T-cell (primary cell): ENCODE results near the gene ACOT13. TPM values are rescaled to one million over a fixed set of nuclear protein-coding genes. Genes with fewer than 3 reads are reported as not detected.
"Not testable (repeated sequence)": the region's sequence is repeated elsewhere in the genome, so short reads cannot be mapped to it uniquely, and the experiment has no call there.

Experiments used
- ATAC-seq, 4 experiments: fragments of 200-7000 bp in 3 of 4; fragments of 150-1000 bp in 1 of 4; cut with Tn5 transposase; replicated peaks in 1 of 4; 1 replicate in 3 of 4; 2 replicates in 1 of 4; pipeline ENCODE4 v1.10.0; 2021; ENCODE audit warnings: moderate library complexity in 3 of 4, mild to moderate bottlenecking in 2 of 4, moderate number of reproducible peaks in 1 of 4
- CTCF ChIA-PET, 2 donors: fragments of 300-600 bp; sonication (Branson Sonifier 250); formaldehyde crosslinking; loops; one replicate each; lab custom pipeline; 2022; ENCODE audit warnings: antibody characterized with exemption in 2 of 2; lab: Charles Lee
- POLR2A ChIA-PET, 2 donors: fragments of 300-600 bp; sonication (Branson Sonifier 250); formaldehyde crosslinking; loops; one replicate each; lab custom pipeline; 2022; ENCODE audit warnings: antibody characterized with exemption in 2 of 2; lab: Charles Lee
- DNase-seq, 35 experiments: peaks; one replicate each; pipeline versions ENCODE4 v3.0.0 to v3.0.0-alpha.2; 2013 to 2023
- H3K27ac ChIP-seq: one replicate; pipeline ENCODE4 v1.5.1; 2013; ENCODE audit warnings: low read length
- H3K27me3 ChIP-seq, 2 experiments: replicated peaks in 1 of 2; 1 replicate in 1 of 2; 2 replicates in 1 of 2; pipeline versions ENCODE4 v1.6.1 to v1.7.0; 2013; ENCODE audit warnings: low read length in 1 of 2, mixed read lengths in 1 of 2; ENCODE audit not compliant: control insufficient read depth in 2 of 2, insufficient read depth in 2 of 2; ENCODE audit errors: extremely low read depth in 1 of 2
- H3K36me3 ChIP-seq, 2 donors: 1 replicate in 1 of 2; 2 replicates in 1 of 2; pipeline versions ENCODE4 v1.6.1 to v1.7.0; 2013; ENCODE audit warnings: low read length in 1 of 2; ENCODE audit not compliant: control insufficient read depth in 2 of 2, insufficient read depth in 1 of 2; ENCODE audit errors: extremely low read depth in 1 of 2
- H3K4me1 ChIP-seq, 2 experiments: 1 replicate in 1 of 2; 2 replicates in 1 of 2; pipeline versions ENCODE4 v1.6.1 to v1.7.0; 2013; ENCODE audit warnings: low read length in 2 of 2, mixed read lengths in 1 of 2; ENCODE audit not compliant: insufficient read depth in 2 of 2, control insufficient read depth in 1 of 2; ENCODE audit errors: extremely low read depth in 1 of 2
- H3K4me3 ChIP-seq, 2 donors: 1 replicate in 1 of 2; 2 replicates in 1 of 2; pipeline versions ENCODE4 v1.5.1 to v1.7.0; 2013; ENCODE audit warnings: mild to moderate bottlenecking in 2 of 2, low read length in 1 of 2, moderate library complexity in 1 of 2; ENCODE audit not compliant: control insufficient read depth in 1 of 2; ENCODE audit errors: extremely low read depth in 1 of 2
- H3K9me3 ChIP-seq: 2 replicates; pipeline ENCODE4 v1.7.0; 2013
- H3K27ac Mint-ChIP-seq, 2 donors: one replicate each; pipeline ENCODE4 v1.8.0; 2020 to 2021; ENCODE audit warnings: mild to moderate bottlenecking in 2 of 2, mixed read lengths in 2 of 2
- H3K27me3 Mint-ChIP-seq, 2 donors: one replicate each; pipeline ENCODE4 v1.8.0; 2021 to 2022; ENCODE audit warnings: mixed read lengths in 2 of 2
- H3K36me3 Mint-ChIP-seq: one replicate; pipeline ENCODE4 v1.8.0; 2021; ENCODE audit warnings: mixed read lengths
- H3K4me1 Mint-ChIP-seq, 3 donors: one replicate each; pipeline ENCODE4 v1.8.0; 2020 to 2022; ENCODE audit warnings: mixed read lengths in 3 of 3, mild to moderate bottlenecking in 1 of 3
- H3K4me3 Mint-ChIP-seq, 3 donors: one replicate each; pipeline ENCODE4 v1.8.0; 2020 to 2022; ENCODE audit warnings: mild to moderate bottlenecking in 3 of 3, mixed read lengths in 3 of 3, moderate library complexity in 3 of 3
- H3K9me3 Mint-ChIP-seq, 3 donors: one replicate each; pipeline ENCODE4 v1.8.0; 2020 to 2022; ENCODE audit warnings: mixed read lengths in 3 of 3
- WGBS: methylation state at CpG from one replicate; pipeline ENCODE4 v1.1.5; 2013; ENCODE audit warnings: missing lambda C conversion rate; ENCODE audit not compliant: insufficient coverage; 5-methylcytosine and 5-hydroxymethylcytosine counted together
- total RNA-seq, 35 experiments: library from RNA in 6 of 35; stranded (reverse) in 6 of 35; fragments of 120-200 nt in 1 of 35; gene quantifications; one replicate each; pipeline versions ENCODE4 v1.2.1 to v1.2.4 and lab custom pipeline; 2013 to 2026

Gene ACOT13
- total RNA-seq, 5 donors from 2014 or later (not counting 1 experiment from before 2014, with no cell fraction given): 4.2 to 10.9 (median 9.5) TPM

DNA sequence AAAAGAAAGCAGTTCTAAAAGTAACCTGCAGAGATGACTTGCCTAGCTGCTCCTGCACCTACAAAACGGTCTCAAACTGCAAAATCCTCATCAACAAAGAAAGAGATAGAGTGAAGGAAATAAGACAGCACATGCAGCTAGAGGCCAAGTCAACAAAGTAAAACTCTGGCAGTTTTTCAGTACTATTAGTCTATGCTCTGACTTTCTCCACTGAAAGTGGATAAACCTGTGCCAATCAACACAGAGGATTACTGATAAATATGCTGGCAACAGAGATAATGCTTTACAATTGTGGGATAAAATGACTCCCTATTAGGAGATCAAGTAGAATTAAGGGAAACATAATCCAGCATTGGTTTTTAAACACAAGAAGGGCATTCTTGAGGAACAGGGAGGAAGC lies 34.3 kb upstream of the ACOT13 start:
- peaks cover 0 to 4% of the 10 kb centered on the region in 2 experiments for H3K27me3 ChIP-seq
- Mint-ChIP-seq H3K4me3 (no peak overlapping the region), H3K27me3 (peaks cover 8 to 16% of the 10 kb centered on the region in 2 donors), H3K36me3 (no peaks in the 10 kb centered on the region), H3K4me1 (no peaks in the 10 kb centered on the region), H3K9me3 (no peaks in the 10 kb centered on the region), H3K27ac (no peak overlapping the region)
- no peak for ATAC-seq
- H3K4me1 ChIP-seq: no peaks in the 10 kb centered on the region
- ChIA-PET CTCF (no interaction called here), POLR2A (no interaction called here)
- no peak overlapping the region for H3K4me3 ChIP-seq
- no peaks in the 10 kb centered on the region for H3K9me3 ChIP-seq
- no peak overlapping the region for H3K27ac ChIP-seq
- no CpG with 5 or more reads among the region's 1 CpG for WGBS
- H3K36me3 ChIP-seq: no peaks in the 10 kb centered on the region
- DNase-seq: no peak

DNA sequence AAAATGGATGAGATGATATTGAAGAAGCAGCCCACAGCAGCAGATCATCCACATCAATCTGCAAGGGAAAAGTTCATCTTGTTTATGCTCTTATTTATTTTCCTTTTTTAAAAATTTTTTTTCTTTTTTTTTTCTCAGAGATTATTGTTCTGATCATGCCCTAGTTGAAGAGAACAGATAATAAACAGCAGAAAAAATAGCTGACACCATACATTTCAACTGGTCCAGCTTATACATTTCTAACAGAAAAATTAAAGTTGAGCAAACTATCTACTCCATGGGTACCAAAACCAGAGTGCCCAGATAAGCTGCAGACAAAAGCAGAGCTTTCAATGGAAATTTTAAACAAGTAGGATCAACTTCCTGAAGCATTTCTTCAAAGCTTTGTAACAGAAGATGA lies 30.2 kb upstream of the ACOT13 start:
- Mint-ChIP-seq H3K36me3 (no peaks in the 10 kb centered on the region), H3K27me3 (peaks cover 21 to 32% of the 10 kb centered on the region in 2 donors), H3K4me3 (no peak overlapping the region), H3K4me1 (peaks cover 3 to 7% (median 3%) of the 10 kb centered on the region in 3 donors), H3K27ac (no peak overlapping the region), H3K9me3 (no peaks in the 10 kb centered on the region)
- H3K27ac ChIP-seq: no peak overlapping the region
- no peaks in the 10 kb centered on the region for H3K4me1 ChIP-seq
- POLR2A ChIA-PET: no interaction called here
- DNase-seq: no peak
- ATAC-seq: no peak
- no peaks in the 10 kb centered on the region for H3K9me3 ChIP-seq
- peaks cover 0 to 9% of the 10 kb centered on the region in 2 experiments for H3K27me3 ChIP-seq
- CTCF ChIA-PET: interaction anchor here in 1 of 2 donors (0.6 to 1.0 kb wide), 2 partner anchors 41 to 52 kb away, joined by 3 to 5 read pairs; no protein-coding TSS in a partner anchor
- no peak overlapping the region for H3K4me3 ChIP-seq
- H3K36me3 ChIP-seq: no peaks in the 10 kb centered on the region

DNA sequence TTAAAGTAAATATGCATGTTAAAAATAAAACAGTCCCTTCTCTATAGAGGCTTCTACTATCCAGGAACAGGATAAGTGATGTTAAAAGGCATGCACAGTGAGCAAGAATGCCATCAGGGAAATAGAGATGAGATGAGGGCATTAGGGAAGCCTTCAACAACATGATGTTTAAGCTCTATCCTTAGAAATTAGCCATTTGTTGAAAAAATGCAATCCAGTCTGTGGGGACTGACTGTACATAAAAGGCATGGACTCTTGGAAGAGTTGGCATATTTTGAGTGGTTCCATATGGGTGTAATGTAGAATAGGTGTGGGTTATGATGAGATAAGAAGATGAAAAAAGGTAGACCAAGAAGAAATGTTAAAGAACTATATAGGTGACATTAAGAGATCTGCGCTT lies 26.7 kb upstream of the ACOT13 start:
- WGBS: no CpG with 5 or more reads among the region's 1 CpG
- Histone ChIP-seq H3K27ac (no peak overlapping the region), H3K9me3 (no peaks in the 10 kb centered on the region), H3K27me3 (peaks cover under 1 to 16% of the 10 kb centered on the region in 2 experiments), H3K36me3 (no peaks in the 10 kb centered on the region), H3K4me1 (peaks cover 0 to under 1% of the 10 kb centered on the region in 2 experiments), H3K4me3 (no peak overlapping the region)
- ChIA-PET POLR2A (no interaction called here), CTCF (no interaction called here)
- H3K27me3 Mint-ChIP-seq: peaks cover 16 to 38% of the 10 kb centered on the region in 2 donors
- H3K4me1 Mint-ChIP-seq: peaks cover 4 to 8% (median 7%) of the 10 kb centered on the region in 3 donors
- no peaks in the 10 kb centered on the region for H3K36me3 Mint-ChIP-seq
- no peaks in the 10 kb centered on the region for H3K9me3 Mint-ChIP-seq
- no peak overlapping the region for H3K4me3 Mint-ChIP-seq
- H3K27ac Mint-ChIP-seq: no peak overlapping the region
- ATAC-seq (no peak), DNase-seq (no peak)

DNA sequence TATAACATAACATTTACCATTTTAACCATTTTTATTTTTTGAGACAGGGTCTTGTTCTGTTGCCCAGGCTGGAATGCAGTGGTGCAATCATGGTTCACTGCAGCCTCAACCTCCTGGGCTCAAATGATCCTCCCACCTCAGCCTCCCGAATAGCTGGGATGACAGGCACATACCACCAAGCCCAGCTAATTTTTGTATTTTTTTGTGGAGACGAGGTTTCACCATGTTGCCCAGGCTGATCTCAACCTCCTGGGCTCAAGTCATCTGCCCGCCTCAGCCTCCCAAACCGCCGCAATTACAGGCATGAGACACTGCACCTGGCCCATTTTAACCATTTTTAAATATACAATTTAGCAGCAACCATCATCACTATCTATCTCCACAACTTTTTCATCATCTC lies 26.2 kb upstream of the ACOT13 start:
- H3K4me3 ChIP-seq, CTCF ChIA-PET, ATAC-seq, POLR2A ChIA-PET, H3K27ac Mint-ChIP-seq, DNase-seq, H3K9me3 ChIP-seq, H3K36me3 ChIP-seq, H3K4me1 ChIP-seq, H3K27ac ChIP-seq, H3K4me3 Mint-ChIP-seq, H3K36me3 Mint-ChIP-seq, H3K9me3 Mint-ChIP-seq: not testable (repeated sequence)
- Mint-ChIP-seq H3K4me1 (peaks cover 9 to 12% (median 12%) of the 10 kb centered on the region in 3 donors), H3K27me3 (peaks cover 16 to 42% of the 10 kb centered on the region in 2 donors)
- WGBS: 90% methylated on average over 2 of the region's 5 CpGs
- peaks cover 3 to 18% of the 10 kb centered on the region in 2 experiments for H3K27me3 ChIP-seq

DNA sequence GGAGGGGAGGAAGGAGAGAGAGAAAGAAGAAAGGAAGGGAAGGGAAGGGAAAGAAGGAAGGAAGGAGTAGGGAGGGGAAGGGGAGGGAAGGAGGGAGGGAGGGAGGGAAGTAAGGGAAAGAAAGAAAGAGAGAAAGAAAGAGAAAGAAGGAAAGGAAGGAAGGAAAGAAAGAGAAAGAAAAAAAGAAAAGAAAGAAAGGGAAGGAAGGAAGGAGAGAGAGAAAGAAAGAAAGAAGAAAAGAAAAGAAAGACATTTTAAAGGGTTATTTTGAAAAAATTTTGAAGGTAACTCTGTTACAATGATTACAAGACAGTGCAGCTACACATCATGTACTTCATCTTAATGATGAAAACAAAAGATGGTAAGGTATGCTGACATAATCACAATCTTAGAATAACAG lies 24.8 kb upstream of the ACOT13 start:
- peaks cover 3 to 20% of the 10 kb centered on the region in 2 experiments for H3K27me3 ChIP-seq
- CTCF ChIA-PET: no interaction called here
- no peaks in the 10 kb centered on the region for H3K36me3 ChIP-seq
- POLR2A ChIA-PET: no interaction called here
- peaks cover 16 to 44% of the 10 kb centered on the region in 2 donors for H3K27me3 Mint-ChIP-seq
- DNase-seq: no peak
- no peaks in the 10 kb centered on the region for H3K9me3 ChIP-seq
- H3K4me3 Mint-ChIP-seq: no peak overlapping the region
- peaks cover 7 to 10% of the 10 kb centered on the region in 2 experiments for H3K4me1 ChIP-seq
- no peak overlapping the region for H3K27ac Mint-ChIP-seq
- H3K9me3 Mint-ChIP-seq: no peaks in the 10 kb centered on the region
- peaks cover 15 to 20% (median 20%) of the 10 kb centered on the region in 3 donors for H3K4me1 Mint-ChIP-seq
- no peak overlapping the region for H3K4me3 ChIP-seq
- no peak overlapping the region for H3K27ac ChIP-seq
- ATAC-seq: no peak
- H3K36me3 Mint-ChIP-seq: no peaks in the 10 kb centered on the region

DNA sequence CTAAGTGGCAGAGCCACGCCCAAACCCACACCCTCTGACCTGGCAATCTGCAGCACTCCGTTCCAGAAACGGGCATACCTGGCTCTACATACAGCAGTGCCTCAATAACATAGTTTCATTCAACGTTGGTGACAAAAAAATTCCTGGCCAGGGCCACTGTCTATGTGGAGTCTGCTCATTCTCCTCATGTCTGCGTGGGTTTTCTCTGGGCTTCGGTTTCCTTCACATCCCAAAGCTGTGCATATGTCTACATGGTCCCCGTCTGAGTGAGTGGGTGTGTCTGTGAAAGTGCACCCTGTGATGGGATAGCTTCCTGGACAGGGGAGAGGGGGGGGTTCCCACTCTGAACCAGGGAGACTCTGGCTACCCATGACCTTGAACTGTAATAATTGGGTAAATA lies 23.0 kb upstream of the ACOT13 start:
- no peak overlapping the region for H3K27ac ChIP-seq
- Mint-ChIP-seq H3K27ac (no peak overlapping the region), H3K9me3 (no peaks in the 10 kb centered on the region), H3K27me3 (peaks cover 12 to 38% of the 10 kb centered on the region in 2 donors), H3K4me3 (no peak overlapping the region), H3K4me1 (peaks cover 12 to 17% (median 13%) of the 10 kb centered on the region in 3 donors), H3K36me3 (no peaks in the 10 kb centered on the region)
- ATAC-seq: no peak
- no peak overlapping the region for H3K4me3 ChIP-seq
- no peaks in the 10 kb centered on the region for H3K9me3 ChIP-seq
- peaks cover 3 to 20% of the 10 kb centered on the region in 2 experiments for H3K27me3 ChIP-seq
- DNase-seq: no peak
- no peaks in the 10 kb centered on the region for H3K36me3 ChIP-seq
- CTCF ChIA-PET: interaction anchor here in 1 of 2 donors (0.6 kb wide), 1 partner anchor 128 kb away, joined by 3 read pairs; no protein-coding TSS in a partner anchor
- H3K4me1 ChIP-seq: peaks cover 7 to 10% of the 10 kb centered on the region in 2 experiments
- POLR2A ChIA-PET: no interaction called here
- WGBS: 64% methylated on average over 5 of the region's 7 CpGs
